Astrocyte of the spinal cord (primary cell): ENCODE results near the gene PHF12.

Experiments used
- DNase-seq: peaks from one replicate; pipeline ENCODE4 v3.0.0; 2011; ENCODE audit warnings: low read depth, low spot score
- H3K4me3 ChIP-seq: 2 replicates; pipeline ENCODE4 v1.5.1; 2011; ENCODE audit warnings: low read depth, mild to moderate bottlenecking, low read length, moderate library complexity
- in situ Hi-C: cut with HindIII; loops from 2 replicates; pipeline ENCODE4 v1.10.0; 2017; ENCODE audit warnings: low sequenced_read_pairs
- TF ChIP-seq, protein P1 (sequence below): IDR thresholded peaks from 2 replicates; pipeline ENCODE4 v1.5.1; 2012; ENCODE audit warnings: low read depth, mild to moderate bottlenecking, low read length, inconsistent platforms

PHF12 gene

GRCh38 chr17:28985950-28986713 is 34.8 kb upstream of the PHF12 start:
- no peak for DNase-seq
- TF ChIP-seq, protein P1, sequence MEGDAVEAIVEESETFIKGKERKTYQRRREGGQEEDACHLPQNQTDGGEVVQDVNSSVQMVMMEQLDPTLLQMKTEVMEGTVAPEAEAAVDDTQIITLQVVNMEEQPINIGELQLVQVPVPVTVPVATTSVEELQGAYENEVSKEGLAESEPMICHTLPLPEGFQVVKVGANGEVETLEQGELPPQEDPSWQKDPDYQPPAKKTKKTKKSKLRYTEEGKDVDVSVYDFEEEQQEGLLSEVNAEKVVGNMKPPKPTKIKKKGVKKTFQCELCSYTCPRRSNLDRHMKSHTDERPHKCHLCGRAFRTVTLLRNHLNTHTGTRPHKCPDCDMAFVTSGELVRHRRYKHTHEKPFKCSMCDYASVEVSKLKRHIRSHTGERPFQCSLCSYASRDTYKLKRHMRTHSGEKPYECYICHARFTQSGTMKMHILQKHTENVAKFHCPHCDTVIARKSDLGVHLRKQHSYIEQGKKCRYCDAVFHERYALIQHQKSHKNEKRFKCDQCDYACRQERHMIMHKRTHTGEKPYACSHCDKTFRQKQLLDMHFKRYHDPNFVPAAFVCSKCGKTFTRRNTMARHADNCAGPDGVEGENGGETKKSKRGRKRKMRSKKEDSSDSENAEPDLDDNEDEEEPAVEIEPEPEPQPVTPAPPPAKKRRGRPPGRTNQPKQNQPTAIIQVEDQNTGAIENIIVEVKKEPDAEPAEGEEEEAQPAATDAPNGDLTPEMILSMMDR, result no peak
- in situ Hi-C loops, result no loop called here
- H3K4me3 ChIP-seq, result no peak overlapping the region

GRCh38 chr17:28983286-28984230 is 32.2 kb upstream of the PHF12 start:
- no peak for DNase-seq
- in situ Hi-C loops, result no loop called here
- TF ChIP-seq, protein P1, result no peak
- H3K4me3 ChIP-seq, result no peak overlapping the region

GRCh38 chr17:28982131-28982793 is 30.9 kb upstream of the PHF12 start:
- peak; percentile 63 for DNase-seq
- TF ChIP-seq, protein P1, result no peak
- H3K4me3 ChIP-seq, result no peak overlapping the region
- in situ Hi-C loops, result no loop called here

DNA sequence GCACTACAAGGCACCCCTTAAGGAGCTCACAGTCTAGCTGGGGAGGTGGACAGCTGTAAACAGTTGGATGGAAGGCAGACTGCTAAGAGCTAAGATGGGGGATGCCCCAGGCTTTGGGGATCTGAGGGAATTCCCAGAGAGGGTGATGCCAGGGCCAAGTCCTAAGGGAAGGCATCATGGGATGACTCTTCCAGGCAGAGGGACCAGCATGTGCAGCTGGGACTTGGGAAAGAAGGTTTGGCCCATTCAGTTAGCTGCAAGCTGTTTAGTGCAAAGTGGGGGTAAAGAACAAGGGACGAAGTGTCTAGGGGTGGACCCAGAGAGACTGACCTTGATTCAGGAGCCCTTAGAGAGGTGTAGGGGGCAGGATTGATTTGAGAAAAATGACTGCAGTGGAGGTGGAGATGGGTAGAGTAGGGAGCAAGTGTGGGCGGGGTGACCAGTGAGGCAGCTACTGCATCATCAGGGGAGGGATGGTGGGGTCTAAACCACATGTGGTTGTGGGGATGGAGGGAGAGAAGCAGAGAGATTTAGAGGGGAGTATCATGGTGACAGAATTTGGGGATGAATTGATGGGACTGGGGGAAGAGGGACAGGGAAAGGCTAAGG is 27.1 kb upstream of the PHF12 start:
- TF ChIP-seq, protein P1, result no peak
- in situ Hi-C loops, result no loop called here

GRCh38 chr17:28977659-28978355 is 26.5 kb upstream of the PHF12 start:
- DNase-seq, result no peak
- TF ChIP-seq, protein P1, result no peak
- no peak overlapping the region for H3K4me3 ChIP-seq
- in situ Hi-C loops, result no loop called here

More for the DNA sequence above, 27.1 kb upstream of the PHF12 start:
- no peak for DNase-seq
- H3K4me3 ChIP-seq, result no peak overlapping the region
